H9 (cell line): ENCODE data around the gene NIPSNAP3A. TPM values are rescaled to one million over a fixed set of nuclear protein-coding genes. Genes with fewer than 3 reads are reported as not detected.

ENCODE experiments used
- DNase-seq: peaks from one replicate; pipeline ENCODE4 v3.0.0-alpha.2; 2017
- H2AFZ ChIP-seq: one replicate; pipeline ENCODE4 v1.6.1; 2013; ENCODE audit warnings: mild to moderate bottlenecking, low read length, control low read depth, moderate library complexity
- H2AK5ac ChIP-seq: 2 replicates; pipeline ENCODE4 v1.6.1; 2013; ENCODE audit warnings: low read length, control low read depth, mixed read lengths; ENCODE audit not compliant: insufficient read length
- H2BK120ac ChIP-seq: one replicate; pipeline ENCODE4 v1.6.1; 2013; ENCODE audit warnings: low read depth, mild to moderate bottlenecking, low read length, control low read depth, inconsistent platforms; ENCODE audit not compliant: poor library complexity, severe bottlenecking
- H2BK12ac ChIP-seq: 2 replicates; pipeline ENCODE4 v1.6.1; 2013; ENCODE audit warnings: low read length, control low read depth, mixed read lengths, low read depth; ENCODE audit not compliant: insufficient read length
- H2BK15ac ChIP-seq: 2 replicates; pipeline ENCODE4 v1.6.1; 2013; ENCODE audit warnings: low read depth, low read length, control low read depth
- H2BK20ac ChIP-seq: one replicate; pipeline ENCODE4 v1.6.1; 2013; ENCODE audit warnings: low read depth, mild to moderate bottlenecking, low read length, control low read depth, inconsistent platforms; ENCODE audit not compliant: poor library complexity, severe bottlenecking
- H2BK5ac ChIP-seq: 2 replicates; pipeline ENCODE4 v1.6.1; 2013; ENCODE audit warnings: low read length, control low read depth, mixed read lengths; ENCODE audit not compliant: insufficient read length
- H3K14ac ChIP-seq: 2 replicates; pipeline ENCODE4 v1.6.1; 2013; ENCODE audit warnings: low read length, control low read depth; ENCODE audit not compliant: insufficient read depth
- H3K18ac ChIP-seq: 2 replicates; pipeline ENCODE4 v1.6.1; 2013; ENCODE audit warnings: low read depth, mild to moderate bottlenecking, mixed read lengths, low read length, control low read depth; ENCODE audit not compliant: insufficient read length
- H3K23ac ChIP-seq: 2 replicates; pipeline ENCODE4 v1.6.1; 2013; ENCODE audit warnings: low read length, control low read depth, mixed read lengths, low read depth; ENCODE audit not compliant: insufficient read length
- H3K23me2 ChIP-seq: 2 replicates; pipeline ENCODE4 v1.6.1; 2013; ENCODE audit warnings: low read depth, mild to moderate bottlenecking, mixed read lengths, low read length, control low read depth; ENCODE audit not compliant: insufficient read length, poor library complexity, severe bottlenecking
- H3K27ac ChIP-seq: 2 replicates; pipeline ENCODE4 v1.5.1; 2013; ENCODE audit warnings: low read length, control low read depth, mixed read lengths, low read depth; ENCODE audit not compliant: insufficient read length
- H3K27me3 ChIP-seq: 2 replicates; pipeline ENCODE4 v1.6.1; 2013; ENCODE audit warnings: low read length, control low read depth, inconsistent platforms; ENCODE audit not compliant: insufficient read depth
- H3K4ac ChIP-seq: 2 replicates; pipeline ENCODE4 v1.6.1; 2013; ENCODE audit warnings: low read depth, mild to moderate bottlenecking, control low read depth, inconsistent platforms, low read length, moderate library complexity
- H3K4me1 ChIP-seq: 2 replicates; pipeline ENCODE4 v1.6.1; 2013; ENCODE audit warnings: low read length, control low read depth, inconsistent platforms; ENCODE audit not compliant: insufficient read depth
- H3K4me2 ChIP-seq: 2 replicates; pipeline ENCODE4 v1.6.1; 2013; ENCODE audit warnings: low read length, control low read depth, mixed read lengths; ENCODE audit not compliant: insufficient read length, insufficient read depth
- H3K56ac ChIP-seq: 2 replicates; pipeline ENCODE4 v1.6.1; 2013; ENCODE audit warnings: low read depth, mild to moderate bottlenecking, mixed read lengths, low read length, control low read depth; ENCODE audit not compliant: insufficient read length
- H3K79me1 ChIP-seq: 2 replicates; pipeline ENCODE4 v1.6.1; 2013; ENCODE audit warnings: low read depth, mild to moderate bottlenecking, moderate library complexity, low read length, control low read depth, inconsistent platforms; ENCODE audit not compliant: insufficient read depth, poor library complexity, severe bottlenecking
- H3K79me2 ChIP-seq: 2 replicates; pipeline ENCODE4 v1.6.1; 2013; ENCODE audit warnings: low read length, control low read depth, inconsistent platforms; ENCODE audit not compliant: insufficient read depth
- H3K9ac ChIP-seq: 2 replicates; pipeline ENCODE4 v1.6.1; 2013; ENCODE audit warnings: low read length, control low read depth, mixed read lengths; ENCODE audit not compliant: insufficient read length; ENCODE audit errors: extremely low read depth
- H3K9me3 ChIP-seq: one replicate; pipeline ENCODE4 v1.6.1; 2013; ENCODE audit warnings: low read depth, low read length, inconsistent platforms; ENCODE audit not compliant: control insufficient read depth
- H3T11ph ChIP-seq: one replicate; pipeline ENCODE4 v1.6.1; 2013; ENCODE audit warnings: mild to moderate bottlenecking, low read length, control low read depth, inconsistent platforms
- H4K20me1 ChIP-seq: one replicate; pipeline ENCODE4 v1.6.1; 2013; ENCODE audit not compliant: control insufficient read depth, insufficient read length, insufficient read depth
- H4K5ac ChIP-seq: 2 replicates; pipeline ENCODE4 v1.6.1; 2013; ENCODE audit warnings: low read depth, mild to moderate bottlenecking, mixed read lengths, low read length, control low read depth; ENCODE audit not compliant: insufficient read length
- H4K8ac ChIP-seq: replicated peaks from 2 replicates; pipeline ENCODE4 v1.6.1; 2013; ENCODE audit warnings: low read length, control low read depth, mixed read lengths, low read depth; ENCODE audit not compliant: insufficient read length
- H4K91ac ChIP-seq: 2 replicates; pipeline ENCODE4 v1.6.1; 2013; ENCODE audit warnings: low read depth, mild to moderate bottlenecking, moderate library complexity, mixed read lengths, low read length, control low read depth; ENCODE audit not compliant: insufficient read length
- H3K27ac Mint-ChIP-seq, 3 experiments: 2 replicates in 2 of 3; 3 replicates in 1 of 3; pipeline ENCODE4 v1.8.0; 2020 to 2021; ENCODE audit warnings: mixed read lengths in 3 of 3, mild to moderate bottlenecking in 1 of 3, moderate library complexity in 1 of 3
- H3K27me3 Mint-ChIP-seq: 2 replicates; pipeline ENCODE4 v1.8.0; 2021; ENCODE audit warnings: low read depth, mild to moderate bottlenecking, moderate library complexity, mixed read lengths
- H3K36me3 Mint-ChIP-seq, 3 experiments: 2 replicates in 2 of 3; 3 replicates in 1 of 3; pipeline ENCODE4 v1.8.0; 2020 to 2021; ENCODE audit warnings: low read depth in 3 of 3, mixed read lengths in 3 of 3; ENCODE audit not compliant: insufficient read depth in 1 of 3
- H3K4me1 Mint-ChIP-seq, 2 experiments: 2 replicates each; pipeline ENCODE4 v1.8.0; 2020; ENCODE audit warnings: mixed read lengths in 2 of 2
- H3K4me3 Mint-ChIP-seq, 2 experiments: 2 replicates in 1 of 2; 3 replicates in 1 of 2; pipeline ENCODE4 v1.8.0; 2020 to 2021; ENCODE audit warnings: mild to moderate bottlenecking in 2 of 2, mixed read lengths in 2 of 2, moderate library complexity in 1 of 2
- H3K9me3 Mint-ChIP-seq, 2 experiments: 2 replicates in 1 of 2; 3 replicates in 1 of 2; pipeline ENCODE4 v1.8.0; 2020; ENCODE audit warnings: mild to moderate bottlenecking in 2 of 2, mixed read lengths in 2 of 2, moderate library complexity in 1 of 2
- WGBS: extraction: QIAGEN DNeasy Blood & Tissue Kit; methylation state at CpG from one replicate; pipeline ENCODE4 v1.1.7; 2013; ENCODE audit warnings: missing lambda C conversion rate, low lambda C conversion rate, mixed read lengths; ENCODE audit not compliant: insufficient read length; ENCODE audit errors: extremely low coverage; 5-methylcytosine and 5-hydroxymethylcytosine counted together
- total RNA-seq: library from RNA; stranded (reverse); gene quantifications from 2 replicates; pipeline ENCODE4 v1.2.1, GENCODE V29; 2021
- TF ChIP-seq, protein P1 (sequence below): fragments of 200-600 bp; sonication (generic); conservative IDR thresholded peaks from 3 replicates; pipeline ENCODE4 v1.8.0; 2021; ENCODE audit warnings: antibody characterized with exemption, mild to moderate bottlenecking

Gene NIPSNAP3A
- total RNA-seq, 1 experiment from 2014 or later, result 13.9 TPM

DNA sequence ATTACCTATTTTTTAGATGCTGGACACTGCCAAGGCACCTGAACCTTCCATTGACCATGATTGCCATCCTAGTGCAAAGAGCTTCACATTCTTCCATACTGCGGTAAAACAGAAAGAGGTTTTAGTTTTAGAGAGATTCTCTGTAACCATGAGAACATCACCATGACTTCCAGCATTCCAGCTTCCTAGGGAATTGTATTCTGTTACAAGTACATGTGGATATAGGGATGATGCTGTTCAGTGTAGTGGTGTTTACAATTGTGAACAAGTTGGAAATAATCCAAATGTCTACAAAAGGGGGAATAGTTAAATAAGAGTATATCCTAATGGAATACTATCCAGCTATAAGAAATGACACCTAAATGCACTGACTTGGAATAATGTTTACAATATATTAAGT, 38.8 kb downstream of the NIPSNAP3A start:
- Histone ChIP-seq H3K9me3 (no peaks in the 10 kb centered on the region), H4K8ac (no peak overlapping the region)
- H3K36me3 Mint-ChIP-seq, result peaks cover 0 to 52% (median 34%) of the 10 kb centered on the region in 3 experiments; a peak in 5 of 7 replicates

More for the DNA sequence above, 38.8 kb downstream of the NIPSNAP3A start:
- Histone ChIP-seq H2BK12ac (no peak overlapping the region), H4K20me1 (no peaks in the 10 kb centered on the region), H3K56ac (no peak overlapping the region), H2BK120ac (no peak overlapping the region), H3K27ac (no peak overlapping the region), H2BK20ac (no peak overlapping the region), H3K4me2 (no peak overlapping the region), H3K4me1 (no peaks in the 10 kb centered on the region), H2BK5ac (no peak overlapping the region), H3K79me1 (no peaks in the 10 kb centered on the region), H3K9ac (no peak overlapping the region), H4K5ac (no peak overlapping the region), H3K4ac (no peak overlapping the region), H3K23ac (no peak overlapping the region), H2BK15ac (no peak overlapping the region), H2AK5ac (no peak overlapping the region), H3K18ac (no peak overlapping the region), H3K23me2 (no peaks in the 10 kb centered on the region), H2AFZ (no peak overlapping the region), H3K27me3 (no peaks in the 10 kb centered on the region), H4K91ac (no peak overlapping the region), H3K14ac (no peak overlapping the region), H3T11ph (no peak overlapping the region), H3K79me2 (no peaks in the 10 kb centered on the region)
- no peak for DNase-seq
- H3K4me3 Mint-ChIP-seq, result no peak overlapping the region
- H3K27ac Mint-ChIP-seq, result no peak overlapping the region
- no peaks in the 10 kb centered on the region for H3K9me3 Mint-ChIP-seq
- TF ChIP-seq, protein P1, sequence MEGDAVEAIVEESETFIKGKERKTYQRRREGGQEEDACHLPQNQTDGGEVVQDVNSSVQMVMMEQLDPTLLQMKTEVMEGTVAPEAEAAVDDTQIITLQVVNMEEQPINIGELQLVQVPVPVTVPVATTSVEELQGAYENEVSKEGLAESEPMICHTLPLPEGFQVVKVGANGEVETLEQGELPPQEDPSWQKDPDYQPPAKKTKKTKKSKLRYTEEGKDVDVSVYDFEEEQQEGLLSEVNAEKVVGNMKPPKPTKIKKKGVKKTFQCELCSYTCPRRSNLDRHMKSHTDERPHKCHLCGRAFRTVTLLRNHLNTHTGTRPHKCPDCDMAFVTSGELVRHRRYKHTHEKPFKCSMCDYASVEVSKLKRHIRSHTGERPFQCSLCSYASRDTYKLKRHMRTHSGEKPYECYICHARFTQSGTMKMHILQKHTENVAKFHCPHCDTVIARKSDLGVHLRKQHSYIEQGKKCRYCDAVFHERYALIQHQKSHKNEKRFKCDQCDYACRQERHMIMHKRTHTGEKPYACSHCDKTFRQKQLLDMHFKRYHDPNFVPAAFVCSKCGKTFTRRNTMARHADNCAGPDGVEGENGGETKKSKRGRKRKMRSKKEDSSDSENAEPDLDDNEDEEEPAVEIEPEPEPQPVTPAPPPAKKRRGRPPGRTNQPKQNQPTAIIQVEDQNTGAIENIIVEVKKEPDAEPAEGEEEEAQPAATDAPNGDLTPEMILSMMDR, result no peak
- H3K27me3 Mint-ChIP-seq, result no peaks in the 10 kb centered on the region
- no CpG with 5 or more reads among the region's 1 CpG for WGBS
- H3K4me1 Mint-ChIP-seq, result no peaks in the 10 kb centered on the region
